Effector memory CD4-positive, alpha-beta T cell (primary cell): ENCODE measurements around the gene CSRP1.

Source experiments
- DNase-seq, 3 donors: peaks; one replicate each; pipeline ENCODE4 v3.0.0-alpha.2; 2020
- H3K27ac ChIP-seq: 2 replicates; pipeline ENCODE4 v1.7.0; 2013; ENCODE audit warnings: mild to moderate bottlenecking, low read length, moderate library complexity; ENCODE audit not compliant: insufficient read depth, poor library complexity, severe bottlenecking
- H3K27me3 ChIP-seq: replicated peaks from 2 replicates; pipeline ENCODE4 v1.7.0; 2013; ENCODE audit warnings: mild to moderate bottlenecking, low read length; ENCODE audit not compliant: insufficient read depth, control insufficient read depth, poor library complexity, severe bottlenecking
- H3K36me3 ChIP-seq: 2 replicates; pipeline ENCODE4 v1.7.0; 2013; ENCODE audit warnings: mild to moderate bottlenecking, low read length, moderate library complexity; ENCODE audit not compliant: control insufficient read depth, insufficient read depth
- H3K4me1 ChIP-seq: 2 replicates; pipeline ENCODE4 v1.7.0; 2013; ENCODE audit warnings: low read length, mild to moderate bottlenecking; ENCODE audit not compliant: control insufficient read depth, insufficient read depth, poor library complexity, severe bottlenecking
- H3K4me3 ChIP-seq: 2 replicates; pipeline ENCODE4 v1.7.0; 2013; ENCODE audit warnings: low read length, low read depth, mild to moderate bottlenecking; ENCODE audit not compliant: insufficient read depth, poor library complexity, severe bottlenecking
- H3K9me3 ChIP-seq: 2 replicates; pipeline ENCODE4 v1.7.0; 2013; ENCODE audit warnings: mild to moderate bottlenecking, low read length, moderate library complexity; ENCODE audit not compliant: control insufficient read depth

The CSRP1 gene

GRCh38 chr1:201457508-201457960 lies 49.4 kb downstream of the CSRP1 start:
- Histone ChIP-seq H3K4me1 (peaks cover 3% of the 10 kb centered on the region), H3K27me3 (no peaks in the 10 kb centered on the region), H3K36me3 (no peaks in the 10 kb centered on the region), H3K4me3 (no peak overlapping the region), H3K27ac (no peak overlapping the region), H3K9me3 (no peaks in the 10 kb centered on the region)
- DNase-seq, result no peak

- Histone ChIP-seq H3K27ac (no peak overlapping the region), H3K4me3 (no peak overlapping the region), H3K27me3 (no peaks in the 10 kb centered on the region), H3K9me3 (no peaks in the 10 kb centered on the region), H3K4me1 (peaks cover 3% of the 10 kb centered on the region), H3K36me3 (no peaks in the 10 kb centered on the region)
- DNase-seq, result no peak
These were observed 50.2 kb downstream of the CSRP1 start for GRCh38 chr1:201456499-201457309.

GRCh38 chr1:201455098-201455497 lies 51.8 kb downstream of the CSRP1 start:
- H3K36me3 ChIP-seq, result no peaks in the 10 kb centered on the region
- no peaks in the 10 kb centered on the region for H3K9me3 ChIP-seq
- H3K27ac ChIP-seq, result no peak overlapping the region
- no peak overlapping the region for H3K4me3 ChIP-seq
- H3K4me1 ChIP-seq, result peaks cover 3% of the 10 kb centered on the region
- no peak for DNase-seq
- H3K27me3 ChIP-seq, result no peaks in the 10 kb centered on the region

GRCh38 chr1:201454608-201455007 lies 52.3 kb downstream of the CSRP1 start:
- no peaks in the 10 kb centered on the region for H3K9me3 ChIP-seq
- no peaks in the 10 kb centered on the region for H3K27me3 ChIP-seq
- H3K27ac ChIP-seq, result no peak overlapping the region
- H3K4me1 ChIP-seq, result peaks cover 3% of the 10 kb centered on the region
- no peak overlapping the region for H3K4me3 ChIP-seq
- no peaks in the 10 kb centered on the region for H3K36me3 ChIP-seq
- no peak for DNase-seq

GRCh38 chr1:201452866-201453265 lies 54.1 kb downstream of the CSRP1 start:
- Histone ChIP-seq H3K27ac (no peak overlapping the region), H3K9me3 (no peaks in the 10 kb centered on the region), H3K4me1 (peaks cover 3% of the 10 kb centered on the region), H3K27me3 (no peaks in the 10 kb centered on the region), H3K4me3 (no peak overlapping the region), H3K36me3 (no peaks in the 10 kb centered on the region)
- DNase-seq, result no peak

- Histone ChIP-seq H3K36me3 (no peaks in the 10 kb centered on the region), H3K27me3 (no peaks in the 10 kb centered on the region), H3K27ac (no peak overlapping the region), H3K4me1 (peaks cover 3% of the 10 kb centered on the region), H3K9me3 (no peaks in the 10 kb centered on the region), H3K4me3 (no peak overlapping the region)
- DNase-seq, result no peak
These were observed 56.1 kb downstream of the CSRP1 start for GRCh38 chr1:201450721-201451291.

- Histone ChIP-seq H3K4me3 (no peak overlapping the region), H3K27me3 (no peaks in the 10 kb centered on the region), H3K27ac (no peak overlapping the region), H3K9me3 (no peaks in the 10 kb centered on the region), H3K4me1 (no peaks in the 10 kb centered on the region), H3K36me3 (no peaks in the 10 kb centered on the region)
- DNase-seq, result no peak
These were observed 57.9 kb downstream of the CSRP1 start for GRCh38 chr1:201448990-201449389.

GRCh38 chr1:201447903-201448871 lies 58.7 kb downstream of the CSRP1 start:
- no peak overlapping the region for H3K4me3 ChIP-seq
- no peaks in the 10 kb centered on the region for H3K27me3 ChIP-seq
- peak; percentile 12 to 22 (median 21) for DNase-seq
- no peaks in the 10 kb centered on the region for H3K9me3 ChIP-seq
- no peak overlapping the region for H3K27ac ChIP-seq
- H3K4me1 ChIP-seq, result no peaks in the 10 kb centered on the region
- H3K36me3 ChIP-seq, result no peaks in the 10 kb centered on the region

- no peak overlapping the region for H3K4me3 ChIP-seq
- no peaks in the 10 kb centered on the region for H3K36me3 ChIP-seq
- H3K27ac ChIP-seq, result no peak overlapping the region
- H3K27me3 ChIP-seq, result no peaks in the 10 kb centered on the region
- H3K4me1 ChIP-seq, result no peaks in the 10 kb centered on the region
- H3K9me3 ChIP-seq, result no peaks in the 10 kb centered on the region
- DNase-seq, result no peak
These were observed 61.6 kb downstream of the CSRP1 start for GRCh38 chr1:201445310-201445709.
